A549 (cell line): ENCODE data around the gene TPSAB1. TPM values are rescaled to one million over a fixed set of nuclear protein-coding genes. Genes with fewer than 3 reads are reported as not detected.

Experiments
- ATAC-seq, 2 experiments: fragments of 200-7000 bp in 1 of 2; fragments of >200 bp in 1 of 2; cut with Nextera tagmentation in 1 of 2; cut with Tn5 transposase in 1 of 2; 3 replicates each; pipeline versions ENCODE4 v1.8.0 to v1.9.1; 2018 to 2020; ENCODE audit warnings: mild to moderate bottlenecking in 1 of 2, moderate library complexity in 1 of 2
- CTCF ChIA-PET: fragments of 300-600 bp; sonication (Branson Sonifier 250); formaldehyde crosslinking; extraction: SDS; loops from one replicate; lab custom pipeline; 2021; ENCODE audit warnings: antibody characterized with exemption, inconsistent platforms; lab: Yijun Ruan, JAX
- POLR2A ChIA-PET: fragments of 350-600 bp; formaldehyde crosslinking; extraction: SDS; loops from one replicate; lab custom pipeline; 2021; ENCODE audit warnings: antibody characterized with exemption, inconsistent platforms; lab: Yijun Ruan, JAX
- DNase-seq, 2 experiments: peaks; one replicate each; pipeline versions ENCODE4 v3.0.0 to v3.0.0-alpha.2; 2011 to 2016; ENCODE audit warnings: low read depth in 1 of 2, low spot score in 1 of 2
- FAIRE-seq: peaks from 2 replicates; lab custom pipeline; 2011; peaks lifted over from hg19 to GRCh38; lab: Jason Lieb, UNC
- H3K27ac ChIP-seq, 2 experiments: fragments of >200 bp; sonication (Bioruptor Twin); formaldehyde crosslinking; 3 replicates each; pipeline ENCODE4 v1.5.1; 2016 to 2017
- H3K4me1 ChIP-seq: fragments of >200 bp; sonication (Bioruptor Twin); formaldehyde crosslinking; 3 replicates; pipeline ENCODE4 v1.6.1; 2016
- H3K4me2 ChIP-seq: fragments of >200 bp; sonication (Bioruptor Twin); formaldehyde crosslinking; 3 replicates; pipeline ENCODE4 v1.6.1; 2016
- H3K4me3 ChIP-seq: fragments of >200 bp; sonication (Bioruptor Twin); formaldehyde crosslinking; 3 replicates; pipeline ENCODE4 v1.5.1; 2016
- H3K9me3 ChIP-seq: fragments of >200 bp; sonication (Bioruptor Twin); formaldehyde crosslinking; 3 replicates; pipeline ENCODE4 v1.6.1; 2016
- BCL3 ChIP-seq: fragments of >200 bp; sonication (Bioruptor Twin); formaldehyde crosslinking; IDR thresholded peaks from 3 replicates; pipeline ENCODE4 v1.6.1; 2016
- BHLHE40 ChIP-seq: IDR thresholded peaks from 2 replicates; pipeline ENCODE4 v1.6.1; 2012; ENCODE audit warnings: low read depth, low read length, inconsistent platforms
- CBX2 ChIP-seq: fragments of 200-600 bp; sonication (generic); IDR thresholded peaks from 2 replicates; pipeline ENCODE4 v1.6.1; 2016; ENCODE audit warnings: low read depth, mild to moderate bottlenecking, borderline replicate concordance
- CBX8 ChIP-seq: fragments of 200-600 bp; sonication (generic); IDR thresholded peaks from 2 replicates; pipeline ENCODE4 v1.6.1; 2016
- CHD4 ChIP-seq: fragments of 200-600 bp; sonication (generic); IDR thresholded peaks from 2 replicates; pipeline ENCODE4 v1.6.1; 2016; ENCODE audit warnings: antibody characterized with exemption, mild to moderate bottlenecking, borderline replicate concordance
- E2F6 ChIP-seq: IDR thresholded peaks from 2 replicates; pipeline ENCODE4 v1.6.1; 2012; ENCODE audit warnings: low read depth, borderline replicate concordance
- EHF ChIP-seq: fragments of 250-450 bp; sonication (Bioruptor Pico); IDR thresholded peaks from 2 replicates; pipeline ENCODE4 v1.5.0; 2020; ENCODE audit warnings: mild to moderate bottlenecking
- EP300 ChIP-seq, 2 experiments: fragments of >200 bp; sonication (Bioruptor Twin); formaldehyde crosslinking; IDR thresholded peaks; 2 replicates in 1 of 2; 3 replicates in 1 of 2; pipeline ENCODE4 v1.6.1; 2016 to 2017
- ESRRA ChIP-seq: fragments of 150-350 bp; IDR thresholded peaks from 2 replicates; pipeline ENCODE4 v1.6.1; 2014; ENCODE audit warnings: mild to moderate bottlenecking, low read length, borderline replicate concordance
- FOSL2 ChIP-seq, 2 experiments: fragments of 450-650 bp in 1 of 2; fragments of >200 bp in 1 of 2; sonication (Bioruptor Twin) in 1 of 2; formaldehyde crosslinking; IDR thresholded peaks; 2 replicates each; pipeline versions ENCODE4 v1.5.0 to v1.6.1; 2016 to 2020; ENCODE audit warnings: mild to moderate bottlenecking in 1 of 2, moderate library complexity in 1 of 2
- FOXS1 ChIP-seq: fragments of 250-450 bp; sonication (Bioruptor Pico); IDR thresholded peaks from 2 replicates; pipeline ENCODE4 v1.5.0; 2020; ENCODE audit warnings: mild to moderate bottlenecking, moderate library complexity
- HDAC2 ChIP-seq: fragments of 200-600 bp; sonication (generic); IDR thresholded peaks from 2 replicates; pipeline ENCODE4 v1.6.1; 2016
- HMGXB4 ChIP-seq: fragments of 250-450 bp; sonication (Bioruptor Pico); IDR thresholded peaks from 2 replicates; pipeline ENCODE4 v1.5.0; 2021; ENCODE audit warnings: mild to moderate bottlenecking, moderate library complexity, borderline replicate concordance
- JUNB ChIP-seq: fragments of >200 bp; sonication (Bioruptor Twin); formaldehyde crosslinking; IDR thresholded peaks from 2 replicates; pipeline ENCODE4 v1.6.1; 2016
- KDM1A ChIP-seq: fragments of 200-600 bp; sonication (generic); IDR thresholded peaks from 2 replicates; pipeline ENCODE4 v1.6.1; 2016; ENCODE audit warnings: low read depth, mild to moderate bottlenecking
- MAFK ChIP-seq: fragments of 450-650 bp; IDR thresholded peaks from 2 replicates; pipeline ENCODE4 v1.6.1; 2014; ENCODE audit not compliant: partially characterized antibody
- MAX ChIP-seq: IDR thresholded peaks from 2 replicates; pipeline ENCODE4 v1.6.1; 2012
- MAZ ChIP-seq: fragments of 150-350 bp; IDR thresholded peaks from 2 replicates; pipeline ENCODE4 v1.6.1; 2014; ENCODE audit warnings: antibody characterized with exemption, low read depth, low read length, borderline replicate concordance
- MYC ChIP-seq: IDR thresholded peaks from 2 replicates; pipeline ENCODE4 v1.6.1; 2012; ENCODE audit warnings: mild to moderate bottlenecking, inconsistent platforms, low read length, improper control_type of control experiment, borderline replicate concordance
- NFE2L2 ChIP-seq: fragments of 150-350 bp; conservative IDR thresholded peaks from 2 replicates; pipeline ENCODE4 v1.6.1; 2014; ENCODE audit warnings: low read length
- PBX3 ChIP-seq: IDR thresholded peaks from 2 replicates; pipeline ENCODE4 v1.6.1; 2012
- PHF8 ChIP-seq: fragments of 200-600 bp; sonication (generic); IDR thresholded peaks from 2 replicates; pipeline ENCODE4 v1.6.1; 2016; ENCODE audit warnings: low read depth, mild to moderate bottlenecking, antibody characterized with exemption, moderate library complexity, borderline replicate concordance
- POLR2AphosphoS2 ChIP-seq: conservative IDR thresholded peaks from 2 replicates; pipeline ENCODE4 v1.6.1; 2012; ENCODE audit warnings: low read length, improper control_type of control experiment, inconsistent platforms
- RFX5 ChIP-seq: fragments of 450-650 bp; IDR thresholded peaks from 2 replicates; pipeline ENCODE4 v1.7.1; 2014; ENCODE audit warnings: antibody characterized with exemption, mild to moderate bottlenecking, moderate library complexity
- SMC3 ChIP-seq: fragments of >200 bp; sonication (Bioruptor Twin); formaldehyde crosslinking; IDR thresholded peaks from 3 replicates; pipeline ENCODE4 v1.6.1; 2018; ENCODE audit warnings: inconsistent platforms
- SREBF2 ChIP-seq: fragments of 450-650 bp; IDR thresholded peaks from 2 replicates; pipeline ENCODE4 v1.6.1; 2014; ENCODE audit warnings: mild to moderate bottlenecking, moderate library complexity
- TFCP2L1 ChIP-seq: fragments of 250-450 bp; sonication (Bioruptor Pico); IDR thresholded peaks from 2 replicates; pipeline ENCODE4 v1.5.0; 2021; ENCODE audit warnings: mild to moderate bottlenecking
- TP53 ChIP-seq: fragments of 250-450 bp; sonication (Bioruptor Pico); IDR thresholded peaks from 2 replicates; pipeline ENCODE4 v1.5.0; 2021; ENCODE audit warnings: mild to moderate bottlenecking, moderate library complexity
- WGBS: methylation state at CpG from one replicate; pipeline ENCODE4 v1.1.6; 2017; ENCODE audit errors: missing lambda C conversion rate; 5-methylcytosine and 5-hydroxymethylcytosine counted together
- polyA plus RNA-seq, 4 experiments: library from polyadenylated mRNA; depleted of rRNA in 3 of 4; stranded (reverse); fragments of >200 nt; fragmentation: RNase III in 1 of 4; extraction: RNeasy Plus Mini Kit Qiagen cat#74134 plus additional on column Dnase treatment in 1 of 4; gene quantifications; 2 replicates in 3 of 4; 3 replicates in 1 of 4; pipeline ENCODE4 v1.2.3, GENCODE V29; 2011 to 2017

Gene TPSAB1
- polyA plus RNA-seq, 2 of the 4 experiments (the other 2 are of a cell fraction) = not detected

DNA sequence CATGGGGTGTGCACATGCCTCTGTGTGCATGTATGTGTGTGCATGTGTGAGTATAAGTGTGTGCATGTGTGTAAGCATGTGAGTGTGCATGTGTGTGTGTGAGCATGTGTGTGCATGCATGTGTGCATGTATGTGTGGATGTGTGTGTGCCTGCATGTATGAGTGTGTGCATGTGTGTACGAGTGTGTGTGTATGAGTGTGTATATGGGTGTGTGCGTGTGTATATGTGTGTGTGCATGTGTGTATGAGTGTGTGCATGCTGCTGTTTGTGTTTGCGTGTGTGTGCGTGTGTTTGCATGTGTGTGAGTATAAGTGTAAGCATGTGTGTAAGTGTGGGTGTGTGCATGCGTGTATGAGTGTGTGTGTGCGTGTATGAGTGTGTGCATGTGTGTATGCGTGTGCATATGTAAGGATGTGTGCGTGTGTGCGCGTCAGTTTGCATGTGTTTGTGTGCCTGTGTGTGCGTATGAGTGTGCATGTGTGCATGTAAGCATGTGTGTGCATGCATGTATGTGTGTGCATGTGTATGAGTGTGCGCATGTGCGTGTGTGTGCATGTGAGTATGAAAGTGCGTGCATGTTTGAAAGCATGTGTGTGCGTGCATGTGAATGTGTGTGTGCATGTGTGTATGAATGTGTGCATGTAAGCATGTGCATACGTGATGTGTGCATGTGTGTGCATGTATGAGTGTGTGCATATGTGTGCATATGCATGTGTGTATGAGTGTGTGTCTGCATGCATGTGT lies 24.0 kb downstream of the TPSAB1 start:
- DNase-seq = no peak

GRCh38 chr16:1265090-1265630 lies 24.7 kb downstream of the TPSAB1 start:
- Histone ChIP-seq H3K4me2 (no peak overlapping the region), H3K9me3 (no peaks in the 10 kb centered on the region), H3K4me1 (no peaks in the 10 kb centered on the region), H3K4me3 (no peak overlapping the region), H3K27ac (no peak overlapping the region)
- no peak for TF ChIP-seq KDM1A
- TF ChIP-seq MYC = no peak
- no peak for TF ChIP-seq E2F6
- no peak for TF ChIP-seq SREBF2
- TF ChIP-seq EHF (CRISPR knock-in tag) = no peak
- no peak for TF ChIP-seq MAX
- no peak for TF ChIP-seq CBX8
- no peak for TF ChIP-seq RFX5
- no peak for TF ChIP-seq NFE2L2
- no peak for DNase-seq
- no peak for ATAC-seq
- POLR2A ChIA-PET = no interaction called here
- no peak for FAIRE-seq
- WGBS = 60% methylated on average over 9 of the region's 13 CpGs
- CTCF ChIA-PET = interaction anchor here (0.8 kb wide), 1 partner anchor 208 kb away, joined by 3 read pairs; no protein-coding TSS in a partner anchor

More for the DNA sequence above, 24.0 kb downstream of the TPSAB1 start:
- CTCF ChIA-PET = no interaction called here
- POLR2A ChIA-PET = no interaction called here
- 71% methylated on average over 16 of the region's 16 CpGs for WGBS
- TF ChIP-seq KDM1A (no peak), TFCP2L1 (no peak), EHF (CRISPR knock-in tag) (no peak), BCL3 (no peak), EP300 (IDR thresholded peaks at IDR 0.05) (no peak), PBX3 (no peak), FOSL2 (IDR thresholded peaks at IDR 0.05) (no peak), FOSL2 (CRISPR knock-in tag; IDR thresholded peaks at IDR 0.05) (no peak)
- H3K4me1 ChIP-seq = no peaks in the 10 kb centered on the region
- FAIRE-seq (no peak), ATAC-seq (no peak)
- no peak overlapping the region for H3K27ac ChIP-seq
- no peaks in the 10 kb centered on the region for H3K9me3 ChIP-seq
- H3K4me3 ChIP-seq = no peak overlapping the region
- no peak overlapping the region for H3K4me2 ChIP-seq

DNA sequence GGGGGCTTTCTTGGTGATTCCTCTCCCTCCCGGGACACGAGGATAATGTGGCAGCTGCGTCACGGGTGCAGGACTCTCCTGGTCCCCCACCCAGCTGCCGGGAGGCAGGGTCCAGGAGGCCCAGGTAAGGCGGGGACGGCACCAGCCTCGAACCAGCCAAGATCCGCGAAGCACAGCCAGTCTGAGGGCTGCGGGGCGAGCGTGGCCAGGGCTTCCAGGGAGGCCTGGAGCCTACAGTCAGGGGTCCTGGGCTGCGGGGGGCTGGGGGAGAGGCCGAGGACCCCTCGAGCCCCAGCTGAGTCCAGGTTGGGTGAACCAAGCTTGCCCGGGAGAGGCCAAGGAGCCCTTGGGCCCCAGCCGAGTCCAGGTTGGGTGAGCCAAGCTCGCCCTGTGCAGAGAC lies 25.3 kb downstream of the TPSAB1 start:
- 75% methylated on average over 9 of the region's 19 CpGs for WGBS
- no peak for DNase-seq
- no peak for ATAC-seq
- POLR2A ChIA-PET = no interaction called here
- no peaks in the 10 kb centered on the region for H3K4me1 ChIP-seq
- no peak for FAIRE-seq
- no peak overlapping the region for H3K27ac ChIP-seq
- H3K4me3 ChIP-seq = no peak overlapping the region
- no peaks in the 10 kb centered on the region for H3K9me3 ChIP-seq
- CTCF ChIA-PET = interaction anchor here (0.8 kb wide), 1 partner anchor 209 kb away, joined by 3 read pairs; no protein-coding TSS in a partner anchor
- H3K4me2 ChIP-seq = no peak overlapping the region
- TF ChIP-seq CBX8 (no peak), BCL3 (no peak), MAZ (no peak), TFCP2L1 (no peak), SMC3 (no peak), FOXS1 (CRISPR knock-in tag) (no peak), TP53 (CRISPR knock-in tag) (no peak), JUNB (no peak), HMGXB4 (no peak), POLR2AphosphoS2 (no peak), PHF8 (no peak), CBX2 (no peak), BHLHE40 (no peak), MAFK (no peak), CHD4 (no peak), HDAC2 (no peak), ESRRA (no peak)
